Heart left ventricle (tissue), 13 donors: ENCODE measurements around the gene EIF6.

Experiments used
- CTCF ChIP-seq, 12 donors: fragments of 200-600 bp; sonication (generic) in 4 of 12; IDR thresholded peaks; one replicate each; pipeline versions ENCODE4 v1.5.0 to v1.8.0; 2018 to 2022; ENCODE audit warnings: antibody characterized with exemption in 12 of 12, mild to moderate bottlenecking in 5 of 12
- POLR2A ChIP-seq, 2 donors: fragments of 450-650 bp; IDR thresholded peaks; one replicate each; pipeline ENCODE4 v1.6.1; 2017; ENCODE audit warnings: antibody characterized with exemption in 2 of 2, mild to moderate bottlenecking in 2 of 2, moderate library complexity in 2 of 2
- donor health status: ischemic (EF 13 %, LVEDD 7.1; RV severe dilation, severe dysfunction).
- donor health status: DM: no; HTN: yes; CAD: no.
- donor health status: DM: no; HTN: no; CAD: no.
- donor health status: ischemic (EF 25% LVEDD 6.9; RV normal size, moderate dysfunction).
- donor health status: ischemic (EF 25% LVEDD 5.7; RV mildly dilated, moderate dysfunction).
- donor health status: ischemic (EF 35%, LVEDD 5.7; RV mildly dilated, moderate dysfunction).
- donor health status: nonischemic (EF 11% LVEDD 7.7; RV severe dilation, severe dysfunction).
- donor health status: DM: yes; HTN: yes; CAD: no.
- donor health status: PGD.
- donor health status: ischemic (EF 29% LVEDD 5.4; RV normal size, mild dysfunction).
- donor health status: nonischemic (EF 23%, LVEDD 6.1; RV moderate dilation, normal function).

- TF ChIP-seq POLR2A (IDR thresholded peaks at IDR 0.05), result peak; percentile 88 to 96
- peak in 6 of 12 donors; percentile 12 to 43 (median 23) for TF ChIP-seq CTCF (IDR thresholded peaks at IDR 0.05)
Measured at GRCh38 chr20:35277531-35278395, 6.8 kb downstream of the EIF6 start, which contains the start of gene MMP24OS.
